Kidney (tissue), 14 donors: ENCODE measurements around the gene CEP104. TPM values are rescaled to one million over a fixed set of nuclear protein-coding genes. Genes with fewer than 3 reads are reported as not detected.
A peak's percentile ranks its signal among the peaks of the same experiment; 100 is the strongest.

Source experiments
- DNase-seq, 5 donors: peaks; one replicate each; pipeline ENCODE4 v3.0.0-alpha.2; 2013 to 2020
- FAIRE-seq: peaks from 2 replicates; lab custom pipeline; 2012; peaks lifted over from hg19 to GRCh38; lab: Jason Lieb, UNC
- H3K27ac ChIP-seq, 2 donors: one replicate each; pipeline ENCODE4 v1.7.0; 2013; ENCODE audit warnings: low read depth in 2 of 2, low read length in 2 of 2, inconsistent platforms in 1 of 2
- H3K27me3 ChIP-seq: one replicate; pipeline ENCODE4 v1.7.1; 2013; ENCODE audit warnings: low read length, inconsistent platforms; ENCODE audit not compliant: control insufficient read depth, insufficient read depth
- H3K36me3 ChIP-seq, 3 donors: one replicate each; pipeline versions ENCODE4 v1.7.0 to v1.7.1; 2013; ENCODE audit warnings: low read length in 3 of 3, control low read depth in 1 of 3, inconsistent platforms in 1 of 3; ENCODE audit not compliant: insufficient read depth in 3 of 3, control insufficient read depth in 2 of 3
- H3K4me1 ChIP-seq, 3 donors: one replicate each; pipeline versions ENCODE4 v1.7.0 to v1.7.1; 2013; ENCODE audit warnings: low read length in 3 of 3, inconsistent platforms in 1 of 3, low read depth in 1 of 3; ENCODE audit not compliant: control insufficient read depth in 2 of 3, insufficient read depth in 2 of 3
- H3K4me3 ChIP-seq, 3 donors: one replicate each; pipeline versions ENCODE4 v1.7.0 to v1.8.1; 2013; ENCODE audit warnings: low read length in 3 of 3, control low read depth in 1 of 3, inconsistent platforms in 1 of 3
- H3K9ac ChIP-seq, 3 donors: one replicate each; pipeline versions ENCODE4 v1.7.0 to v1.7.1; 2013; ENCODE audit warnings: low read length in 3 of 3, control low read depth in 1 of 3, inconsistent platforms in 1 of 3
- H3K9me3 ChIP-seq, 3 donors: one replicate each; pipeline versions ENCODE4 v1.7.0 to v1.7.1; 2013; ENCODE audit warnings: low read length in 3 of 3, control low read depth in 1 of 3, inconsistent platforms in 1 of 3; ENCODE audit not compliant: control insufficient read depth in 2 of 3, insufficient read depth in 1 of 3
- CTCF ChIP-seq: IDR thresholded peaks from 3 replicates; pipeline ENCODE4 v1.5.1; 2012; ENCODE audit warnings: mild to moderate bottlenecking, moderate library complexity, borderline replicate concordance; ENCODE audit not compliant: insufficient read depth; ENCODE audit errors: extremely low read depth
- intact Hi-C: fragments of 100-400 bp; cut with DNase I; formaldehyde crosslinking; loops from one replicate; pipeline ENCODE4 v1.11.1; 2022
- polyA plus RNA-seq: library from polyadenylated mRNA; stranded (reverse); fragments of 350-450 nt; fragmentation: Illumina TruSeq; extraction: RNeasy Lipid Tissue Mini Kit (QIAGEN cat#74804); gene quantifications from one replicate; pipeline ENCODE4 v1.2.3, GENCODE V29; 2014; ENCODE audit warnings: low read depth, low replicate concordance; ENCODE audit not compliant: insufficient read depth
- total RNA-seq: library from RNA; stranded (reverse); fragmentation: NEBNext Ultra II Directional; extraction: Animal tissue kit (Norgen Biotek cat#: 25700); gene quantifications from one replicate; pipeline ENCODE4 v1.2.1, GENCODE V29; 2021
- donor health status: control.
- donor health status: control.
- donor health status: control.
- donor health status: control.
- donor health status: control.
- donor health status: DM: yes; HTN: yes; CAD: no.
- donor health status: Normal renal cell carcinoma (clear cell type).

Gene CEP104
- total and polyA plus RNA-seq, 2 donors from 2014 or later, result 11.1 to 51.2 TPM

- Histone ChIP-seq H3K27me3 (no peaks in the 10 kb centered on the region), H3K4me3 (no peak overlapping the region), H3K9ac (no peak overlapping the region), H3K36me3 (peaks cover 0 to 8% (median 0%) of the 10 kb centered on the region in 3 donors), H3K9me3 (no peaks in the 10 kb centered on the region), H3K4me1 (peaks cover 0 to 8% (median 4%) of the 10 kb centered on the region in 3 donors), H3K27ac (no peak overlapping the region)
- TF ChIP-seq CTCF, result no peak
- FAIRE-seq (no peak), DNase-seq (no peak)
- intact Hi-C loops, result no loop called here
These were observed 6.4 kb upstream of the CEP104 start for GRCh38 chr1:3863231-3863935.

GRCh38 chr1:3858231-3858981 is 1.4 kb upstream of the CEP104 start:
- FAIRE-seq, result no peak
- Histone ChIP-seq H3K4me3 (peak overlapping the region in 2 of 3 donors; percentile 82 to 85), H3K27me3 (no peaks in the 10 kb centered on the region), H3K9ac (peak overlapping the region in 1 of 3 donors; percentile 61), H3K27ac (no peak overlapping the region), H3K9me3 (no peaks in the 10 kb centered on the region), H3K36me3 (no peaks in the 10 kb centered on the region), H3K4me1 (peaks cover 0 to 14% (median 12%) of the 10 kb centered on the region in 3 donors)
- TF ChIP-seq CTCF, result no peak
- peak; percentile 55 to 83 (median 73) for DNase-seq
- intact Hi-C loops, result no loop called here

- Histone ChIP-seq H3K27ac (peak overlapping the region; percentile 62 to 65), H3K4me1 (peaks cover 0 to 14% (median 12%) of the 10 kb centered on the region in 3 donors), H3K36me3 (no peaks in the 10 kb centered on the region), H3K9ac (peak overlapping the region in 2 of 3 donors; percentile 37 to 61), H3K9me3 (no peaks in the 10 kb centered on the region), H3K4me3 (peak overlapping the region; percentile 82 to 85 (median 83)), H3K27me3 (no peaks in the 10 kb centered on the region)
- intact Hi-C loops, result no loop called here
- TF ChIP-seq CTCF, result no peak
- FAIRE-seq, result no peak
- no peak for DNase-seq
These were observed 749 bp upstream of the CEP104 start for GRCh38 chr1:3857791-3858129.
